Large intestine (tissue), 3 donors: ENCODE measurements around the gene PLA2G4B. TPM values are rescaled to one million over a fixed set of nuclear protein-coding genes. Genes with fewer than 3 reads are reported as not detected.

ENCODE experiments used
- DNase-seq, 2 donors: peaks; one replicate each; pipeline versions ENCODE4 v3.0.0 to v3.0.0-alpha.2; 2013
- H3K27ac ChIP-seq: one replicate; pipeline ENCODE4 v1.5.1; 2013; ENCODE audit warnings: low read length
- H3K27me3 ChIP-seq: 2 replicates; pipeline ENCODE4 v1.6.1; 2013; ENCODE audit warnings: low read length; ENCODE audit not compliant: control insufficient read depth, insufficient read depth
- H3K36me3 ChIP-seq: 2 replicates; pipeline ENCODE4 v1.6.1; 2013; ENCODE audit warnings: low read length; ENCODE audit not compliant: control insufficient read depth, insufficient read depth
- H3K4me1 ChIP-seq: one replicate; pipeline ENCODE4 v1.6.1; 2013; ENCODE audit warnings: low read length; ENCODE audit not compliant: control insufficient read depth, insufficient read depth
- H3K4me3 ChIP-seq: one replicate; pipeline ENCODE4 v1.5.1; 2013; ENCODE audit warnings: low read length
- H3K9me3 ChIP-seq: one replicate; pipeline ENCODE4 v1.6.1; 2013; ENCODE audit warnings: mild to moderate bottlenecking, low read depth, low read length, moderate library complexity; ENCODE audit not compliant: control insufficient read depth
- WGBS: methylation state at CpG from one replicate; pipeline ENCODE4 v1.1.5; 2013; ENCODE audit warnings: low lambda C conversion rate; ENCODE audit not compliant: insufficient coverage; 5-methylcytosine and 5-hydroxymethylcytosine counted together
- polyA plus RNA-seq: library from polyadenylated mRNA; unstranded; fragments of 120-200 nt; gene quantifications from one replicate; pipeline ENCODE4 v1.2.1, GENCODE V29; 2013

PLA2G4B gene
- polyA plus RNA-seq, 1 donor = 10.4 TPM

- DNase-seq = no peak
- H3K4me3 ChIP-seq = no peak overlapping the region
- peaks cover 14% of the 10 kb centered on the region for H3K27me3 ChIP-seq
- peaks cover 10% of the 10 kb centered on the region for H3K4me1 ChIP-seq
- no peak overlapping the region for H3K27ac ChIP-seq
- peaks cover 3% of the 10 kb centered on the region for H3K9me3 ChIP-seq
- no CpG with 5 or more reads among the region's 10 CpGs for WGBS
- H3K36me3 ChIP-seq = no peaks in the 10 kb centered on the region
Observed at GRCh38 chr15:41880156-41880877, 41.7 kb downstream of the PLA2G4B start.

GRCh38 chr15:41881086-41881485 is 42.4 kb downstream of the PLA2G4B start:
- peaks cover 14% of the 10 kb centered on the region for H3K27me3 ChIP-seq

GRCh38 chr15:41881550-41881919 is 42.9 kb downstream of the PLA2G4B start:
- no peak for DNase-seq
- Histone ChIP-seq H3K9me3 (peaks cover 3% of the 10 kb centered on the region), H3K27me3 (peaks cover 14% of the 10 kb centered on the region), H3K27ac (no peak overlapping the region), H3K36me3 (no peaks in the 10 kb centered on the region), H3K4me1 (peaks cover 10% of the 10 kb centered on the region), H3K4me3 (no peak overlapping the region)
- WGBS = no CpG with 5 or more reads among the region's 10 CpGs

More at GRCh38 chr15:41881086-41881485, 42.4 kb downstream of the PLA2G4B start:
- Histone ChIP-seq H3K36me3 (no peaks in the 10 kb centered on the region), H3K27ac (no peak overlapping the region), H3K4me1 (peaks cover 10% of the 10 kb centered on the region), H3K9me3 (peaks cover 3% of the 10 kb centered on the region), H3K4me3 (no peak overlapping the region)
- DNase-seq = no peak
- no CpG with 5 or more reads among the region's 8 CpGs for WGBS

- peak in 1 of 2 donors; percentile 43 for DNase-seq
- H3K4me1 ChIP-seq = peaks cover 10% of the 10 kb centered on the region
- WGBS = no CpG with 5 or more reads among the region's 81 CpGs
- H3K27me3 ChIP-seq = peaks cover 14% of the 10 kb centered on the region
- peak overlapping the region; percentile 24 for H3K4me3 ChIP-seq
- no peak overlapping the region for H3K27ac ChIP-seq
- H3K36me3 ChIP-seq = no peaks in the 10 kb centered on the region
- H3K9me3 ChIP-seq = peaks cover 3% of the 10 kb centered on the region
Observed at GRCh38 chr15:41881920-41882688, 43.5 kb downstream of the PLA2G4B start.

- Histone ChIP-seq H3K36me3 (no peaks in the 10 kb centered on the region), H3K4me3 (no peak overlapping the region), H3K9me3 (peaks cover 3% of the 10 kb centered on the region), H3K4me1 (peaks cover 10% of the 10 kb centered on the region), H3K27me3 (peaks cover 14% of the 10 kb centered on the region), H3K27ac (no peak overlapping the region)
- no peak for DNase-seq
- no CpG with 5 or more reads among the region's 14 CpGs for WGBS
Observed at GRCh38 chr15:41882689-41883483, 44.2 kb downstream of the PLA2G4B start.

GRCh38 chr15:41883484-41883825 is 44.8 kb downstream of the PLA2G4B start:
- H3K9me3 ChIP-seq = peaks cover 3% of the 10 kb centered on the region
- peaks cover 10% of the 10 kb centered on the region for H3K4me1 ChIP-seq
- WGBS = no CpG with 5 or more reads among the region's 2 CpGs
- no peak overlapping the region for H3K27ac ChIP-seq
- no peaks in the 10 kb centered on the region for H3K36me3 ChIP-seq
- DNase-seq = no peak
- no peak overlapping the region for H3K4me3 ChIP-seq
- H3K27me3 ChIP-seq = peaks cover 14% of the 10 kb centered on the region

GRCh38 chr15:41884458-41884857 is 45.8 kb downstream of the PLA2G4B start:
- peaks cover 10% of the 10 kb centered on the region for H3K4me1 ChIP-seq
- H3K27ac ChIP-seq = no peak overlapping the region
- H3K36me3 ChIP-seq = no peaks in the 10 kb centered on the region
- peaks cover 14% of the 10 kb centered on the region for H3K27me3 ChIP-seq
- no peak for DNase-seq
- WGBS = 100% methylated on average over 1 of the region's 7 CpGs
- H3K4me3 ChIP-seq = no peak overlapping the region
- H3K9me3 ChIP-seq = peaks cover 3% of the 10 kb centered on the region

GRCh38 chr15:41885321-41885720 is 46.7 kb downstream of the PLA2G4B start:
- Histone ChIP-seq H3K4me1 (peaks cover 10% of the 10 kb centered on the region), H3K36me3 (no peaks in the 10 kb centered on the region), H3K27ac (no peak overlapping the region), H3K4me3 (no peak overlapping the region), H3K9me3 (peaks cover 3% of the 10 kb centered on the region), H3K27me3 (peaks cover 14% of the 10 kb centered on the region)
- no peak for DNase-seq

GRCh38 chr15:41885841-41886240 is 47.2 kb downstream of the PLA2G4B start:
- Histone ChIP-seq H3K27me3 (peaks cover 13% of the 10 kb centered on the region), H3K4me3 (no peak overlapping the region), H3K9me3 (peaks cover 3% of the 10 kb centered on the region), H3K27ac (no peak overlapping the region), H3K36me3 (no peaks in the 10 kb centered on the region), H3K4me1 (peaks cover 10% of the 10 kb centered on the region)
- no CpG with 5 or more reads among the region's 14 CpGs for WGBS
- no peak for DNase-seq

GRCh38 chr15:41886741-41887140 is 48.1 kb downstream of the PLA2G4B start:
- H3K4me3 ChIP-seq = no peak overlapping the region
- H3K27ac ChIP-seq = no peak overlapping the region
- peaks cover 5% of the 10 kb centered on the region for H3K27me3 ChIP-seq
- WGBS = no CpG with 5 or more reads among the region's 7 CpGs
- no peaks in the 10 kb centered on the region for H3K36me3 ChIP-seq
- no peak for DNase-seq
- peaks cover 3% of the 10 kb centered on the region for H3K9me3 ChIP-seq
- H3K4me1 ChIP-seq = peaks cover 7% of the 10 kb centered on the region
